Fibroblast of skin of back (primary cell): ENCODE results near the gene ELMO3.

Experiments
- DNase-seq: peaks from one replicate; pipeline ENCODE4 v3.0.0-alpha.2; 2013

The ELMO3 gene

GRCh38 chr16:67243481-67243880 is 44.5 kb downstream of the ELMO3 start:
- DNase-seq = no peak

- DNase-seq = peak; percentile 99
These were observed 45.7 kb downstream of the ELMO3 start for GRCh38 chr16:67244387-67245185.

GRCh38 chr16:67245186-67245585 is 46.3 kb downstream of the ELMO3 start:
- DNase-seq = no peak

GRCh38 chr16:67245674-67246080 is 46.7 kb downstream of the ELMO3 start:
- DNase-seq = no peak

- peak; percentile 87 for DNase-seq
These were observed 47.3 kb downstream of the ELMO3 start for GRCh38 chr16:67246081-67246755.

GRCh38 chr16:67246756-67247191 is 47.8 kb downstream of the ELMO3 start:
- no peak for DNase-seq

- DNase-seq = peak; percentile 95
These were observed 48.5 kb downstream of the ELMO3 start, which contains the start of gene FHOD1 for GRCh38 chr16:67247192-67248072. Gene FHOD1 (minus strand): TSS chr16:67247481. CDS start chr16:67247410, 71 bp downstream.

GRCh38 chr16:67248073-67248400 is 49.1 kb downstream of the ELMO3 start:
- DNase-seq = no peak

GRCh38 chr16:67248401-67249177 is 49.7 kb downstream of the ELMO3 start, which contains the start of gene SLC9A5:
Gene SLC9A5 (plus strand): TSS chr16:67248979. CDS start chr16:67249015, 36 bp downstream.
- DNase-seq = no peak

GRCh38 chr16:67249178-67250044 is 50.5 kb downstream of the ELMO3 start:
- DNase-seq = no peak

DNA sequence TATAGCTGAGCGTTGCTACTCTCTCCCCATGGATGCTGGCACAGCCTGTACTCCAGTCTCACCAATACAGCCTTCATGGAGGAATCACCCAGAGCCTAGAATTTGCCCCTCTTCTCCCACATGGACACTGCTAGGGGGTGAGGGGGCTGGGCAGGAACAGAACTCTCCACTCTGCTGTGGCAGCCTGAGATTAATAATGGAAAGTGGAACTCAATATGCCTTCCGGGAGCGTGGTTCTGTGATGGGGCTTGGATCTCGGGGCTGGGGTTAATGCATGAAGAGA is 51.1 kb downstream of the ELMO3 start:
- no peak for DNase-seq

DNA sequence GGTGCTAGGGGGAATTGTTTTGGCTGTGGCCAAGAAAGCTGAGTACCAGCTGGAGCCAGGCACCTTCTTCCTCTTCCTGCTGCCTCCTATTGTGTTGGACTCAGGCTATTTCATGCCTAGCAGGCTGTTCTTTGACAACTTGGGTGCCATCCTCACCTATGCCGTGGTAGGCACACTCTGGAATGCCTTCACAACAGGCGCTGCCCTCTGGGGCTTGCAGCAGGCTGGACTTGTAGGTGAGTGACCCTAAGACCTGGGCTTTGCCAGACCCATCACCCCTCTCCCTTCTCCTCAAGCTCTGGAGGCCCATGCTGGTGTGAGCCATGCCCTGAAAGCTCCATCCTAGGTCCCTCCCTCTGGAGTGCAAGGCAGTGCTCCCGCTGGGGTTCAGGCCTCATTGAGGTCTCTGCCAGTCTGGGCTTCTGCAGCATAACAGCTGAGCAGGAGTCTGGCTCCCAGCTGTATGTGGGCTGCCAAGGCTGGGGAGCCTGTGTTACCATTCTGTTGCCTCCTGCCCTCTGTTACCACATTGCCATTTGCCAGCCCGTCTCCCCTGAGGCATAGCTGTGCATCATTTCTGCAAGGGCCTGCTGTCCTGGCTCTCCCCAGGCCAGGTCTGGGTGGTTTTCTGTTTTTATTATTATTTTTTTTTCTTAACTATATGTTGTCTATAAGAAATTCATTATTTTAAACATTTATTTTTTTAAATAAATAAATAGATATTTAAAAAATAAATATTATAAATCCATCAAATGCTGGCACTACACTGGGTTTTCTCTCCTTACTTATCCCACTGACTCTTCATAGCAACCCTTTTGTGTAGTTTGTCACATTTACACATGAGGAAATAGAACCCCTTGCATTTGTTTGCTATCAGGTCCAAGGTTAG is 53.9 kb downstream of the ELMO3 start:
- DNase-seq = no peak
